K562 (cell line): ENCODE data around the gene PTTG1IP.

Source experiments
- CHD7 ChIP-seq: fragments of 200-600 bp; sonication (generic); IDR thresholded peaks from one replicate; pipeline ENCODE4 v1.6.1; 2012; ENCODE audit warnings: mild to moderate bottlenecking, low read depth, low read length, inconsistent platforms
- HCFC1 ChIP-seq: IDR thresholded peaks from 2 replicates; pipeline ENCODE4 v1.6.1; 2012; ENCODE audit warnings: low read depth, low read length, improper control_type of control experiment
- HNRNPLL ChIP-seq: fragments of 200-400 bp; formaldehyde crosslinking; IDR thresholded peaks from 2 replicates; pipeline ENCODE4 v1.6.1; 2017; ENCODE audit warnings: low read length, low read depth, mild to moderate bottlenecking; ENCODE audit not compliant: poor library complexity, severe bottlenecking
- SMAD3 ChIP-seq: fragments of 450-650 bp; formaldehyde crosslinking; conservative IDR thresholded peaks from 2 replicates; pipeline ENCODE4 v1.4.0; 2020; ENCODE audit warnings: mild to moderate bottlenecking
- TSHZ1 ChIP-seq: fragments of 250-450 bp; sonication (Bioruptor Pico); IDR thresholded peaks from 2 replicates; pipeline ENCODE4 v1.4.0; 2020; ENCODE audit warnings: mild to moderate bottlenecking, moderate library complexity

GRCh38 chr21:44858291-44858690 is 15.2 kb downstream of the PTTG1IP start:
- no peak for TF ChIP-seq TSHZ1 (CRISPR knock-in tag)
- TF ChIP-seq HNRNPLL = no peak
- no peak for TF ChIP-seq HCFC1
- TF ChIP-seq CHD7 = no peak
- TF ChIP-seq SMAD3 = no peak
